ENCODE measurements around the gene EXOC6B.

GRCh38 chr2:72708236-72708635 is 117.6 kb downstream of the EXOC6B start:
- TF ChIP-seq NRF1 (conservative IDR thresholded peaks at IDR 0.05; ENCODE audit: low read depth, low read length) = no peak
- TF ChIP-seq BCL11A (IDR thresholded peaks at IDR 0.05; ENCODE audit: low read depth, low read length) = no peak
- no peak for TF ChIP-seq CTCF (IDR thresholded peaks at IDR 0.05 in 2 of 3, conservative IDR thresholded peaks at IDR 0.05 in 1 of 3; ENCODE audit: control insufficient read depth in 2 of 3, extremely low read depth in 1 of 3, insufficient read depth in 1 of 3, low read depth in 3 of 3, low read length in 3 of 3)
- TF ChIP-seq E2F4 (IDR thresholded peaks at IDR 0.05; ENCODE audit: low read depth, low read length) = no peak
- TF ChIP-seq CREB1 (IDR thresholded peaks at IDR 0.05; ENCODE audit: low read depth) = no peak
- TF ChIP-seq ATF3 (IDR thresholded peaks at IDR 0.05; ENCODE audit: borderline replicate concordance, extremely low read depth, low read depth, low read length) = no peak
- no peak for TF ChIP-seq TAF1 (IDR thresholded peaks at IDR 0.05; ENCODE audit: borderline replicate concordance, low read depth, low read length)
- no peak for TF ChIP-seq NFYB (IDR thresholded peaks at IDR 0.05; ENCODE audit: insufficient read depth, low read depth, low read length)
- no peak for TF ChIP-seq EZH2 (IDR thresholded peaks at IDR 0.05; ENCODE audit: borderline replicate concordance, control insufficient read depth, low read depth, low read length)
- TF ChIP-seq CHD2 (IDR thresholded peaks at IDR 0.05; ENCODE audit: borderline replicate concordance, low read depth, low read length) = no peak
- TF ChIP-seq ELK1 (IDR thresholded peaks at IDR 0.05; ENCODE audit: low read depth, low read length) = no peak
- no peak for TF ChIP-seq HCFC1 (IDR thresholded peaks at IDR 0.05; ENCODE audit: low read length)
- no peak for TF ChIP-seq ZNF592 (IDR thresholded peaks at IDR 0.05)
- TF ChIP-seq TARDBP (IDR thresholded peaks at IDR 0.05; ENCODE audit: borderline replicate concordance) = no peak

Data from GM12878 (cell line).